ENCODE measurements around the gene CHST11. TPM values are rescaled to one million over a fixed set of nuclear protein-coding genes. Genes with fewer than 3 reads are reported as not detected.

Gene CHST11
- total RNA-seq, 1 donor from 2014 or later: 3.4 TPM

DNA sequence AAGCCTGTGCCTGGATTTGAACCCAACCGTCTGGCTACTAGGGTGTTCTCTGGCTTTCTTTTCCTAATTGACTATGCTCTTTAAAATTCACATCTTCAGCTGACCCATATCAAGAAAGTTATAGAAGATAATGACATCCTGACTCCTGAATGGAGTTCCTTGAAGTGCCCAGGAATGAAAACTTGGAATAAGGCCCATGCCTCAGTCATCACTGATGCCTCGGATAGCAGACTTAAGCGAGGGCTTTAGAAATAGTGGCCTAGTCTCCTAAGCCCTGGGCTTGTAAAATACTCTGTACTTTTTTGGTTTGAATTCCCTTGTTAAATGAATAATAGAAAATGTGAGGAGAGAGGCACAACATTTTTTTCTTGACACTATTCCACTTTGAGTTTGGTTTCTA lies 39.0 kb downstream of the CHST11 start:
- ATAC-seq (no peak), DNase-seq (no peak)
- intact Hi-C loops (cut with micrococcal nuclease): no loop called here

DNA sequence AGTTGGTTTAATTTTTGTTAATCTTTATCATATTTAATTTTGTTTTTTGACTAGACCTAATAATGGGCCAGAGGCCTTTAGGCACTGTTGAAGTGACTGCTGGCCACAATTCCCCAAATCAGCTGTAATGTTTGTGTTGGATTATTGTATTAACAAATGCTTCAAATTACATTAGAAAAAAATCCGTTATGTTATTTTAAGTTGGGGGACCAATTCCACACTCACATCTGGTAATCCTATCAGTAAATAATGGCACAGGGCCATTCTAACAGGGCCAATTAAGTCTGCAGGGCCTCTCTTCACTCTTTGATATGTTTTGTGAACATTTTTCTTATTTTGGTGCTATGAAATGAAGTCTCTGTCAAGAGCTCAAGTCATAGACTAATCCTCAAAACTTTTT lies 39.6 kb downstream of the CHST11 start:
- intact Hi-C loops (cut with micrococcal nuclease): no loop called here
- ATAC-seq (peak; percentile 29), DNase-seq (no peak)

DNA sequence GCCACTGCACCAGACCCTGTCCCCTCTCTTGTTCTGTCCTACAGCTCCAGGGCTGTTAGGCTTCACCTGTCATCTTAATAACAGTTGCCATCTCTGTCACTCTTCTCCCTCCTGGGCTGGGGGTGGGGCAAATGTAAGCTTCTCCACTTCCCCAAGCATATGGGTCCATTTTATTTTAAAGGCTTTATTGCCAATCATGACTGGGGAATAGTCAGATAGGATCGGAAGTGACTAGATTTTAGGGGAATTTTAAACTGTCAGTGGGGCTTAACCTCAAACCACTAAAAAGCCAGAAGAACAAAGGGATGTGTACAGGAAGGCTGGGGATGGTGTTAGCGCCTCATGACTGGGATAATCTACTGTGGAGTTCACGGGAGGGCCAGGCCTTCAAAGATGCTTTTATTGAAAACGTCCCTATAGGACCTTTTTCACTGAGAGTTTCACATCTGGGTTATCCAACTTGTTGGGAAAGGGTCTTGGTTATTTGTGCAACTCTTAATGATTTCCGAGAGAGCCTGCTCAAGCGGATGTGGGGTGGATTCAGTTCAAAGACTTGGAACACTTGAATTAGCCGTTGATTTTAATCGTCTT lies 41.6 kb downstream of the CHST11 start:
- DNase-seq (no peak), ATAC-seq (no peak)
- intact Hi-C loops (cut with micrococcal nuclease): no loop called here

DNA sequence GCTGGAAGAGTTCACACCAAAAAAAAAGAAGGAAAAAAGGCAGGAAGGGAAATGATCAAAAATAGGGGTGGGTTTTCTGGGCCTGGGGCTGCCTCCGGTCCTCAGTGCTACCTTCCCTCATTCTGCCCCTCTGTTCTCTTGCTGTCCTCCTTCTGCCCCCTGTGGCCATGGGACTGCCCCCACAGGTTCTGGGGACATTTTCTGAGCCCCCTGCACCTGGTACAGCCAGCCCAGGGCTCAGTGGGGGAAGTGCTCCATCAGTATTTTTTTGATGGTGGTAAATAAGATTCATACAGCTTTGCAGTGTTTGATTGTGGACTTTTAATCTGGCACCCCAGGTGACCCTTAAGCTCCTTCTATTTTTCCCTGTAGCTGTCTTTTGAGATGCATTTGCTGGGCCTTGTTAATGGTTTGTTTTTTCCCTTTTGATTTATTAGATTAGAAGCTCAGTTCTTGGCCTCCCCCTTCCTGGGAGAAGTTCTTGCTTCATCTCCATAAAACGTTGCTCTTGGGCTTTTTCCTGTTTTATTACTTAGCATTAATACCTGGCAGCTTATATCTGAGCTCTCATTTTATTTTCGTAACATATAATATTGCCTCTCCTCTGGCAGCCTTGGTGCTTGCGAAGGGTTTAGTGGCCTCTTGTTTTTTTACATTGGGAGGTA lies 43.1 kb downstream of the CHST11 start:
- intact Hi-C loops (cut with micrococcal nuclease): no loop called here

DNA sequence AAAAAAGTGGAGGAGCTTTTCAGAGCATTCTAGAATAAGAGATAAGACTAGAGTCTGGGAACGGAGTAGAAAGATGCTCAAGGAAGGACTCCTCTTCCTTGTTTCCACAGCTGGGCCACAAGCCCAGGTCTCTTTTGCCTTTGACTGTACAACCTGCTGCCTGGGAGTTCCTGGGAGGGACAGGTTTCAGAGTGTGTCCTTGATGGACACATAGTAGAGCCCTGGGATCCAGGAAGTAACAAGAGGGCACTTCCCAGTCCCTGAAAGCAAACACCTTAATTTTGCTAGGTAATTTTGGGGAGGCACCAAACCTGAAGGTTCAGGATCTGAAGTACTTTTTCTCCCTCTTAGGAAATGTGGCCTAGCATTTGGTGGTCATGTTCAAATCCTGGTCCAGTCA lies 44.4 kb downstream of the CHST11 start:
- intact Hi-C loops (cut with micrococcal nuclease): no loop called here
- ATAC-seq (no peak), DNase-seq (no peak)

More for the DNA sequence above, 43.1 kb downstream of the CHST11 start:
- DNase-seq (no peak), ATAC-seq (no peak)

DNA sequence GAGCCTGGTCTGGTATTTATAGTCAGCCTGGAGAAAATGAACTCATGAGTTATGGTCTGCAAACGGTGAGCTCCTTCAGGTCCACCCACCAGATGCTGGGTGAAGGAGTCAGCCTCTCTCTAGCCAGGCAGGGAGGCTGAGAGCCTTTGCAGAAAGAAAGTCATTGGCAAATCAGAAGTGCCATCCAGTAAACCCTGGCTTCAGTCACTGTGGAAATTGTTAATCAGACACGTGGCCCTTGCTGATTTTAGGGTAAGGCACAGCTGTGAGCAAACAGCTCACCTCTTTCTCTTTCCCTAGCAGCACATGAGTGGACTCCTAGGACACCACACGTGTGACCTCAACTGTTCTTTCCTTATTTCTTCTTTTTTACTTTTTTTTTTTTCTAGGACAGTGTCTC lies 44.9 kb downstream of the CHST11 start:
- ATAC-seq (no peak), DNase-seq (no peak)
- intact Hi-C loops (cut with micrococcal nuclease): no loop called here

DNA sequence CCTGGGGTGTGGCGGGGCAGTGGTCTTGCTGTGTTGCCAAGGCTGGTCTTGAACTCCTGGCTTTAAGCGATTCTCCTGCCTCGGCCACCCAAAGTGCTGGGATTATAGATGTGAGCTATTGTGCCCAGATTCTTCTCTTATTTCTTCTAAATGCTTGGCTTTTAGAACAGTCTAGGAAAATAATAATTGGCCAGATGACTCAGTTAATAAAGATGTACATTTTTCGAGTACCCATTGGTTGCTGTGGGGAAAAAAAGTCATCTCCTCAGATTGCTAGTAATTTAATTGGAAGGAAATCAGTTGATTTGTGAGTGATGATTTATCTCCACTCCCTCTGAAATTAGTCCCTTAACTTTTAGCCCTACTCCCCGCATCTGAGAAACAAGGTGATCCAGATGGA lies 45.5 kb downstream of the CHST11 start:
- intact Hi-C loops (cut with micrococcal nuclease): no loop called here
- DNase-seq: no peak
- no peak for ATAC-seq

DNA sequence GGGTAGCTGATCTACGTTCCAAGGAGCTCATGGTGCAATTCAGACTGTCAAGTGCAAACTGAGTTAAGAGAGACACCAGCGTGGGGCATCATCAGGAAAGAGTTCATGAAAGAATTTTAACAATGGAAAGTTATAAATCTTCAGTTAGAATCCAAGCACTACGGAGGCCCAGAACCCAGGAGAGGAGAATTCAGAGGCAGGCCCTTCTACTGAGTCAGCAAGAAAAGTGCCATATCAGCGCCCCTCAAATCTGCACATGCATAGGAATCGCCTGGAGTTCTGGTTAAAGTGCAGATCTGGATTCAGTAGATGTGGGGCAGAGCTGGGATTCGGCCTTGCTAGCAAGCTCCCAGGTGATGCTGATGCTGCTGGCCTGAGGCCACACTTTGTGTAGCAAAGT lies 45.9 kb downstream of the CHST11 start:
- ATAC-seq (no peak), DNase-seq (no peak)
- intact Hi-C loops (cut with micrococcal nuclease): no loop called here

DNA sequence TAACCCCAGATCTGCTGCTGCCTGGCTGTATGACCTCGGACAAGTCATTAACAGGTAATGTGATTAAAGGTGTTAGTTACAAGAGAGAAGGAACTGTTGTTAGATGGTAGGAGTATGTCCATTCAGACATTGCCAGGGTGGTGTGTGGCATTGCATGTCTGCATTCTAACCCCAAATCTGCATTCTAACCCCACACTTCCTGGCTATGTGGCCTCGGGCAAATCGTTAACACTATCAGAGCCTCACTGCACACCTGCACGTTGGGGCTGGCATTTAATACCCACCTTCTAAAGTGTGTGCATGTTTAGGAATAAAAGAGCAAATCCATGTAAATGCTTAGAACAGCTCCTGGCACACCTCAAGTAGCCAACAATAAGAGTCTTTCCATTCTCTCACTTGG lies 46.4 kb downstream of the CHST11 start:
- DNase-seq (no peak), ATAC-seq (no peak)
- intact Hi-C loops (cut with micrococcal nuclease): no loop called here

DNA sequence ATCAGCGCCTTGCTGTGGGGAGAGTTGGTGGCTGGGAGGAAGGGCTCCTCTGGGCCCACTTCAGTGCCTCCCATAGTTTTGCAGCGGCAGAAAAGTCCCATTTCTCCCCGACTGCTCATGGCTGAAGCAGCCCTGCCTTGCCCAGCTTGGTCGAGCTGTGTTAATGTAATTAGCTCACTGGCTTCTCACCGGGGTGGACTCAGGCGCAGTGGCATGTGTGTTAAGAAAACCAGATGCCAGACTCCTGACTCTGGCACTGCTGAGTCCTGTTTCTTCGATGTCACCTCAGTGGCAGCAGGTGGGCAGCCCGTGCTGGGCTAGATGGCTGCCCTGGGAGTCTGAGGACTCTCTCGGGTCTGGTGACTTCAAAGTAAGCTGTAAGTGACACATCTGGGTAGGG lies 47.4 kb downstream of the CHST11 start:
- ATAC-seq (peak; percentile 6), DNase-seq (no peak)
- intact Hi-C loops (cut with micrococcal nuclease): no loop called here

DNA sequence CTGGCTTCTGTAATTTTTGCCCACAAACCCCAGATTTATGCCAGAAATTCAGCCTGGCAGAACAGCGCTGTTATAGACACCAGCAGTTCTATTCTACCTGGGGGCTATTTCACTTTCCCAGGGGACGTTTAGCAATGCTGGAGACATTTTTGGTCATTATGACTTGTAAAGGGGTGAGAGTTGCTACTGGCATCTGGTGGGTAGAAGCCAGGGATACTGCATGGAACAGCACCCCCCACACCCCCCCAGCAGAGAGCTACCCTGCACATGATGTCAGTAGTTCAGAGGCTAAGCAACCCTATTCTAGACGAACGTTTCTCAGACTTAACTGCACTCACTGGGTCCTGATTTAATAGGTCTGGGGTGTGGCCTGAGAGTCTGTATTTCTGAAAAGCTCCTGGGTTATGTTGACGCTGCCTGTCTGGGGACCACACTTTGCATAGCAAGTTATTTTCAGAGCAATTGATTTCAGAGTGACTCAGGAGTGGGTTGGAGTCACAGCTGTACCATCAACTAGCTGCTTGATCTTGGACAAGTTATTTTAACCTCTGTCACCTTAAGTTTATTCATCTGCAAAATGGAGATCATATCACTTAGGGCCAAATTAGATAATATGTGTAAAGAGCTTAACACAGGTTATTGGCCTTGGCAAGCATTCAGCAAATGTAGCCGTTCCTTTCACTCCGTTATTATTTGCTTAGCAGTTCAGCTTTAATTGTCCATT lies 48.5 kb downstream of the CHST11 start:
- ATAC-seq (no peak), DNase-seq (no peak)
- intact Hi-C loops (cut with micrococcal nuclease): no loop called here

DNA sequence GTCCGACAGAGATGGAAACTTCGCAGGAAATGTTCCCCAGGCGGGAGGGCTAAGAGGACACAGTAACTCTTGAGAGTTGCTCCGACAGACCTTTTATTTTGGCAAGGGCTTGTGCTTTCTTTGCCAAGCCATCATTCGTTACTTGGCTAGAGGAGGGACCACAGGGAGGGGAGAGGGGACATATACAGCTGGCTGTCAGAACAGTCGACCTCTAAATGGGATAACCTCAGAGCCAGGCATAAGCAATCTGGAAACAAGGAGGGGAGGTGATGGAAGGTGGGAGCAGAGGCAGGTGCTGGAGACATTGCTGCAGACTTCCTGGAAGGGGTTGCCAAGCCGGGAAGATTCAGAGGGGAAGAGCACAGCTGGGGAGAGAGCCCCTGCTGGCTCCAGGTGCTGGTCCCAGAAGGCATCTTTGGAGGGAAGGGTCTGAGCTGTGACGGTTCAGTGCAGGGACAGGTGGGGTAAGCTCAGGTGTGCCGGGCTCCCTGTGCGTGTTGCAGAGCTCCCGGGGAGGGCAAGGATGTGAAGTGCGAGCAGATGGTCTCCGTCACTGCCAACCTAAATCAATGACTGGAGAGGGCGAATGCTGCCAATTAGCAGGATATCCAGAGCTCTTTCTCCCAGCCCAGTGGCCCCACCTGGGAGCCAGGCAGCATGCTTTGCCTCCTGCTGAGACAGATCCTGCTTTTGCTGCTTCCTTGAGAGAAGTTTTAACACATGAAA lies 50.1 kb downstream of the CHST11 start:
- intact Hi-C loops (cut with micrococcal nuclease): no loop called here
- DNase-seq (no peak), ATAC-seq (peak; percentile 87)

DNA sequence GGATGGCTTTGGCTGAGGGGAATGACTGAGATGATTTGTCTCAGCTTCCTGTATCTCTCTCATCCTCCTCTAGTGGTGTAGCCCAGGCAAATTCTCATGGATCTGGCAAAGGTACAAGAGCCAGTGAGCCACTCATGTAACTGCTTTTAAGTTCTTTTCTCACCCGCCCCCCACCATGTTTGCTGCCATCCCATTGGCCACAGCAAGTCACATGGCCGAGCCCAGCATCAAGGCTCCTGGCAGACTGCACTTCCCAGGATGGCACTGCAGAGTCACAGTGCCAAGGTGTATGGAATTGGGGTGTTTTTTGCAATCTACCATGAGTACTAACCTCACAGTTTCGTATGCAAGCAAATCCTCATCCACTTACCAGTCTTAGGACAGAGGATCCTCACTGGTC lies 50.9 kb downstream of the CHST11 start:
- DNase-seq: no peak
- intact Hi-C loops (cut with micrococcal nuclease): no loop called here
- no peak for ATAC-seq

DNA sequence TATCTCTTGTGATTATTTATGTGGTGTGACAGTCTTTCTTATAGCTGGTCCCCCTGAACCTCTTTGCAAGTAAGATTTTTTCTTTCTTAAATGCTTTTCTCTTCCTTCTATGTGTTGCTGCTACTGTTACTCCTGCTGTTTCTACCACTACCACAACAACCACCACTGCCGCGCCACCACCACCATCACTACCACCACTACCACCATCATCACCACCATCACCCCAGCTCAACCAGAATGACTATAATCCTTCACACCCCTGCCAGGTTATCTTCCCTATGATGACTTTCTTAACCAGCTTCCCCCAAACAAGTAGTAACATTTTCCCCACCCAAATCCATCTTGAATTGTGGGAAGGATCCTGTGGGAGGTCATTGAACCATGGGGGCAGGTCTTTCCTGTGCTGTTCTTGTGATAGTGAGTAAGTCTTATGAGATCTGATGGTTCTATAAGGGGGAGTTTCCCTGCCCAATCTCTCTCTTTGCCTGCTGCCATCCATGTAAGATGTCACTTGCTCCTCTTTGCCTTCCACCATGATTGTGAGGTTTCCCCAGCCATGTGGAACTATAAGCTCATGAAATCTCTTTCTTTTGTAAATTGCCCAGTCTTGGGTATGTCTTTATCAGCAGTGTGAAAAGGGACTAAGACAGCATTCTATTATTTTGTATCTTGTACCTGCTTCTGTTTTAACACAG lies 52.2 kb downstream of the CHST11 start:
- intact Hi-C loops (cut with micrococcal nuclease): no loop called here

DNA sequence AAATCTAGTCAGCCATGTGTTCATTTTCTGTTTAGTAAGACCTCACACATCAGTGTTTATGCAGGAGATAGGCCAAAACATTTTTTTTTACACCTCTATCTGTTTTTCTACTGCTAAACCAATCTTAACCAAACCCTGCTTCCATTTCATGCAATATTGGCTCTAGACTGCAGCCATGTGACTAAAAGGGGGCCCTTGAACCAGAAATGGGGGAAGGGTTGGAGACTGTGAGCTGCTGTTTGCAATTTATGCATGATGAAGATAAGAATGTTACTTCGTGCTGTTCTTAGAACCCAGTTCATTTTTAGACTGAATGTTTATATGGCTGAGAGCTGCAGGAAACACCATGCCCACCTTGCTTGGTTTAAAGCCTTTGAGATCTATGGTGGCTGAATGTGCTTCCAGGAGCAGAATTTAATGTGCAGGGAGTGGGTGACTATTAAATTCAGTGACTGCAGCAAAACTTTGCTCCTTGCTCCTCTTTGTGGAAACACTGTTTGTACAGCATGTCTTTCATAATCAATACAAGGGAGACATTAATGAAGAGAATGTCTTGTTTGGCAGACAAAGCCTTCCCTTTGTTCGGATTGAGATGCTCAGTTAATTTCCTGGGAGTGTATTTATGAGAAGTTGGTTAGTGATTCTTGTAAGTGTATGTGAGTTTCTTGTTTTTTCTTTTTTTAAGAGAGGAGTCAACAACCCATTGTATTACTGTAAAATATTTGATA lies 53.6 kb downstream of the CHST11 start:
- ATAC-seq (no peak), DNase-seq (no peak)
- intact Hi-C loops (cut with micrococcal nuclease): no loop called here

More for the DNA sequence above, 52.2 kb downstream of the CHST11 start:
- DNase-seq (no peak), ATAC-seq (no peak)

DNA sequence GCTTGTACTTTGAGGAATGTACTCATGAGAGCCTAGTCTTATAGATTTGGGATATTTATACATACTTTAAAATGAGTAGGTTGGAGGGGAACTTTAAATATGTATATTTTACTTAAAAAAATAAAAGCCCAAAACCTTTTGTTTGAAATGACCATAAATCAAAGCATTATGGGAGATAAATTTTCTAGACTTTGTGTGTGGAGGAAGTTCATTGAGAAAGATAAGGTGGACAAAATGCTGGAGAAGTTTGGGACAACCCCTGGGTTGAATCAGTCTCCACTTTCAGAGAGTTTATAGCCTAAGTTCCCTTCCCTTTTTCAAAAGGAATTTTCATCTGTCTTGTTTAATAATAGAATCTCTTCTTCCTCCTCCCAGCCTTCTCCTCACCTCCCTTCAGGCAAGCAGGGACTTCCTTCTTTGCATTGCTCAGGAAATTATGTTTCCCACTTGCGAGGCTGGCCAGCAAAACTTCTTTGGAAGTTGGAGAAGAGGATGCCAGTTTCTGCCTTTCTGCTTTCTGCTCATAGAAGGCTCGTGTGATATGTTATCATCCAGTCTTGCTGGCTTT lies 54.2 kb downstream of the CHST11 start:
- ATAC-seq: no peak
- intact Hi-C loops (cut with micrococcal nuclease): no loop called here

DNA sequence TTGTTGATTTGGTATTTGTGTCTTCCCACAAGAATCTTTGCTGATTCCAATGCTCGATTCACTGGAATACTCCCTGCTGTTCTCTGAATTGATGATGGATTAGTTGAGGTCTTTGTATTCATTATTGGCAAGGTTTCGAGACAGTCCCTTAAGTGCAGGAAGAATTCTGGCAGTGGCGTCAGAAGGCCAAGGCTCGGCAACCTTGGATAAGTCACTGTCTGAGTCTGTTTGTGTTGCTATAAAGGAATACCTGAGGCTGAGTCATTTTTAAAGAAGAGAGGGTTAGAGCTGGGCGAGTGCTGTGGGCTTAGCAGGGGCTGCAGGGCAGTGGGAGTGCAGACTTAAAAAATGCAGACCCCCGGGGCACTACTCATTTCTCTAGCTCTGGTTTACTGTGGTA lies 56.9 kb downstream of the CHST11 start:
- ATAC-seq (no peak), DNase-seq (no peak)
- intact Hi-C loops (cut with micrococcal nuclease): no loop called here

More for the DNA sequence above, 54.2 kb downstream of the CHST11 start:
- DNase-seq: no peak

DNA sequence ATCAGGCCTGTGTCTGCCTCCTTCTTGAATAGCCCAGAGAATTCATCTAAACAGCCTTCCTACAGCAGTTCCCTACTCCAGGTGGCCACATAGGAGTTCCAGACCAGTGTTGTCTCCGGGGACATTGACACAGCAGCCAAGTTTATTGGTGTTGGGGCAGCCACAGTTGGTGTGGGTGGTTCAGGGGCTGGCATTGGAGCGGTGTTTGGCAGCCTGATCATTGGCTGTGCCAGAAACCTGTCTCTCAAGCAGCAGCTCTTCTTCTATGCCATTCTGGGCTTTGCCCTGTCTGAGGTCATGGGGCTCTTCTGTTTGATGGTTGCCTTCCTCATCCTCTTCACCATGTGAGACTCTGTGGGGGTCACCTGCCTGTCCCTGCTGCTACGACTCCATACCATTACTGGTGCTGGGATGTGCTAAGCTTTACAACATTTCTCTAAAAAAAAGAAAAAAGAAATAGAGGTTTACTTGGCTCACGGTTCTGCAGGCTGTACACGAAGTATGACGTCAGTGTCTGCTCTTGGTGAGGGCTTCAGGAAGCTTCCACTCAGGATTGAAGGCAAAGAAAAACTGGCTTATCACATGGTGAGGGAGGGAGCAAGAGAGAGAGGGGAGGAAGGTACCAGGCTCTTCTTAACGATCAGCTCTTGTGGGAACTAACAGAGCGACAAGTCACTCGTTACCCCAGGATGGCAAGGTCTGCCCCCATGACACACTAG lies 57.5 kb downstream of the CHST11 start:
- peak; percentile 85 for ATAC-seq
- DNase-seq: peak; percentile 31
- intact Hi-C loops (cut with micrococcal nuclease): no loop called here
